NCI-H1694 treated with DMSO at 0.1 percent for 48 hours (cell line): ENCODE data around the gene AFAP1.

Experiments
- DNase-seq: peaks from one replicate; lab custom pipeline; 2025; lab: John Stamatoyannopoulos, UW

Gene AFAP1

GRCh38 chr4:7820031-7820818, 119.4 kb downstream of the AFAP1 start:
- DNase-seq, result no peak

- DNase-seq, result no peak
Observed at GRCh38 chr4:7819446-7819845, 120.2 kb downstream of the AFAP1 start.

GRCh38 chr4:7818399-7818911, 121.2 kb downstream of the AFAP1 start:
- DNase-seq, result peak; percentile 88

GRCh38 chr4:7817877-7818398, 121.7 kb downstream of the AFAP1 start:
- no peak for DNase-seq

DNA sequence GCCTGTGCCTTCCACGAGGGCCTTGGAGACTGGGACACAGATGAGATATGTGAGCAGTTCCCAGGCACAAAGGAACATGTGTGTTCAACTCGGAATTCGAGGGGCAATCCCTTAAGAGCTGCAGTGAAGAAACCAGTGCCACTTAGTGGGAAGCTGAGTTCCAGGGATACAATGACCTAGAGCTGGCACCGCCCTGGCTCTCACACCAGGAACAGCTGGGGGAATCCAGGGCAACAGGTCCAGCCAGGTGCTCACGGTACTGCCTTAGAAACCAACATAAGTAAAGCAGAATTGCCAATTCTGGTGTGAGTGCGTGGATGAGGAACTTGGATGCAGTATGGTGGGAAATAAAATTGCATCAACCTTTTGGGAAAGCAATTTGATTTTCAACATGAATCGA, 122.9 kb downstream of the AFAP1 start:
- no peak for DNase-seq

- DNase-seq, result no peak
Observed at GRCh38 chr4:7815981-7816380, 123.7 kb downstream of the AFAP1 start.

- peak; percentile 9 for DNase-seq
Observed at GRCh38 chr4:7815562-7815961, 124.1 kb downstream of the AFAP1 start.

GRCh38 chr4:7814451-7814850, 125.2 kb downstream of the AFAP1 start:
- DNase-seq, result no peak

- no peak for DNase-seq
Observed at GRCh38 chr4:7813674-7814073, 126.0 kb downstream of the AFAP1 start.

- DNase-seq, result no peak
Observed at GRCh38 chr4:7812921-7813320, 126.7 kb downstream of the AFAP1 start.

GRCh38 chr4:7812231-7812857, 127.3 kb downstream of the AFAP1 start:
- no peak for DNase-seq

DNA sequence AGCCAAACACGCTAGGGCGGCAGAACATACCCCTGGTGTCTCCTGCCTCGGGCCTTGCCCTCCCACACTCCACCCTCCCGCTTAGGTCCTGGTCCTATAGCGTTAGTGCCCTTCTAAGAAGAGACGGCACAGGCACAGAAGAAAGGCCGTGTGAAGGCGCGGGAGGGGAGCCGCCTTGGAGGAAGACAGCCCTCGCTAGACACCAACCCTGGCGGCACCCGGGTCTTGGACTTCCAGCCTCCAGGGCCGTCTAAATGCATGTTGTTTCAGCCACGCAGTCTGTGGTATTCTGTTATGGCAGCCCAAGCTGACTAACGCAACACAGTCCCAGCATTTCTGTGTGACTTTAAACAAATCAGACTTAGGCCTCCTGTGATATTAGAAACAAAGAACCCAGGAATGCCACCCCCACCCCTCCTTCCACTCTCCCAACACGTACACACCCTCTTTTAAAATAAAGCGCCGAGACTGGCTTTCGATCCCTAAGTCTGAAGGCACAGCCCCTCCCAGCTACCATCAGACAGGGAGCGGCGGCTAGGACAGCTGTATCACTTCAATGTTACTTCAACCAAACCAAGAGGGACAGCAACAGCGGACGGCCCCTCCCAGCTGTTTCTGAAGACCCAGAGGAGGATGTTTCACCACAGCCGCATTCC, 128.0 kb downstream of the AFAP1 start:
- DNase-seq, result no peak

DNA sequence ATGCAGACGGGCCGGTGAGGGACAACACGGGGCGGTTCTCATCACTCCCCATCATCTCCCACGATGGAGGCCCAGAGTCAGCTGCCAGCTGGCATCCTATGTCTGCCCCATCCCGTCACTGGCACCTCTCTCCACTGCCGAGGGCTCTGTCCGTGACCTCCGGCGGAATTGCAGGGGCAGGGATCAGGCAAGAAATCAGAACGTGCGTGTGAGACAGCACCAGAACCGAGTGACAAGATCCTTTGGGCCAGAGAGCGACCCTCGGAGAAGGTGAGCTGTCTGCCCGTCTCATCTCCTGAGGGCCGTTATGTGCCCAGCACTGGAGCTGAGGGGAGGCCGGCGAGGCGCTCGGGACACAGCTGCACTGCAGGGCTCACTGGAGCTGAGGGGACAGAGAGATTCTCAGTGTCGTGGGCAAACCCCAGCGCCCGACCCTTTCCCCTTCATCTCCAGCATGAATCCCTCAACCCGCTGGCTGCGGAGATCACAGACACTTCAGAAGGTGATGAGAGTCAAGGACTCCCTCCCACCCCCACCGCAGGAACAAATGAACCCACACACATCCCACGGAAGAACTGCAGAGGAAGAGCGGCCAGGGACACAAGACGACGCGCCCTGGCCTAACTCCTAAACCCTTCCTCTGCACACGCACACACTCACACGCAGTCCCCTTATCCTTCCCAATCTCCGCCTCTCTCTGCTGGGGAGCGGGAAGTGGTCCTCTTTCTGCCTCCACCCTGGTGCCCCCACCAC, 128.7 kb downstream of the AFAP1 start:
- DNase-seq, result no peak

- no peak for DNase-seq
Observed at GRCh38 chr4:7808752-7809151, 130.9 kb downstream of the AFAP1 start.

DNA sequence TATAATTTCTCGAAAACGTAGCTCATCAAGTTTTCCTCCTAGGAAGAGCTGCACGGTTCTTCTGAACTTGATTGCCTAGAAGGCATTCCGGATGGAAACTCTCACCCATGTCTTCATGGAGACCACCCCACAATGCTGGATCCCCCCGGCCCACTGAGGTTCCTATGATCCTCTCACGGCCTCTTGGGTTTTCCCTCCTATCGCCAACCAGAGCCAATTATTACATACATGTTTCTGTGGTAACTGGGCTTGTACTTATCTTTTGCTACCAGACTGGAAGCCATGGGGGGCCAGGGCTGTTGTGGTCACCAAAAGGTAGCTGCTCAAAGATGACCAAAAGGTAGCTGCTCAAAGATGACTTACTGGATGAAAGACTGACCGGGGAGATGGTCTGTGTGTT, 131.5 kb downstream of the AFAP1 start:
- DNase-seq, result no peak

DNA sequence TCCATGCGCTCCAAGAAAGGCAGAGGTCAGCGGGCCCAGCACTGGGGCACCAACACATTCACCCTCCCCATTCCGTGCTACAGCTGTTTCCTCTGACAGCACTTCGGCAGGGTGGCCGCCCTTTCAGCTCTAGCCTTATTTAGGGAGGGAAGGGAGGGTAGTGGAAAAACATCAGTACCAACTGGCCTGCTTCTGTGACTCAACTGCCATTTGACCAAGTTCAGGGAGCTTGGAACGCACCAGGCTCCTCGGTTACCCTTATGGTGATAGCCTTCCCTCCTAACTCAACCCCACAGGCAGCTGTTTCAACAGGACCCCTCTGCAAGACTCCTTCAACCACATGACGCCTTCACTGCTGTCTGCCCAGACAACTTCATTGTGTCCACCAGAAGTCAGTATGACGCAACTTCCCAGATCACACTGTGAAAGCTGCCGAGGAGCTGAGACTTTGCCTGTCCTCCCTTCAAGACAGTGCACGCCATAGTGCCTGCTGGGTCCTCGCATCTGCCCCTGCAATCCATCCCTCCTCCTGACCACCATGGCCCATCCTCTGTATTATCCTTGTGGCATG, 132.2 kb downstream of the AFAP1 start:
- no peak for DNase-seq

DNA sequence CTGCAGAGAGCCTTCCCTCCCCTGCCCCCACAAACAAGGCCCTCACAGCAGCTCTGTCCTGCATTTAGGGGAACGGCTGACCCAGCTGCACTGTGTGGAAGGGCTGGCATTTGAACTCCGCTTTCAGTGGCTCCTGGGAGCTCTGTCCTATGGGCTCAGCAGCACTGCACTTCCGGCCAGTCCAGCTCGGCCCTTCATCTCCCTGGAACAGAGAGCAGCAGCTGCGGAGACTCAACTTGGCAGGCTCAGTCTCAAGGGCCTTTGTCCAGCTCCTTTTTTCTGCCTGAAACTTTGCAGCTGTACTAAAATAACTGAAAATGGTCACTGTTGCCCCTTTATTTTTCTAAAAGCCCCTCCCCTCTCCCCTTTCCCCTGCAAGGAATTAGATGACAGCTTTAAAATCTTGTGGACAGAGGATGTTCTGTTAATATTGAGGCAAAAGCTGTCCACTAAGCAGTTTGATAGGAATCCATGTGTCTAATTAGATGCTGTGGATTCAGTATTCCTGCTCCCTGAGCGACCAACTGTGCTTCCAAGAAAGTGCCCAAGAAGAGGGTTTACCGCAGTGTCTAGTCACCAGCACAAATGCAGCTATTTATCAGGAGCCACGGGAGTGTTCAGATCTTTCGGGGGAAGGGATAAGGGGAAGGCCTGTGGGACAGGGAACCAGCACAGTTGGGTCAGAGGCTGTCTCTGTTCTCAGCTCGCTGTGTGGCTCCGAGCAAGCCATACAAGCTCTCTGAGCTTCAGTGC, 133.1 kb downstream of the AFAP1 start:
- DNase-seq, result no peak

DNA sequence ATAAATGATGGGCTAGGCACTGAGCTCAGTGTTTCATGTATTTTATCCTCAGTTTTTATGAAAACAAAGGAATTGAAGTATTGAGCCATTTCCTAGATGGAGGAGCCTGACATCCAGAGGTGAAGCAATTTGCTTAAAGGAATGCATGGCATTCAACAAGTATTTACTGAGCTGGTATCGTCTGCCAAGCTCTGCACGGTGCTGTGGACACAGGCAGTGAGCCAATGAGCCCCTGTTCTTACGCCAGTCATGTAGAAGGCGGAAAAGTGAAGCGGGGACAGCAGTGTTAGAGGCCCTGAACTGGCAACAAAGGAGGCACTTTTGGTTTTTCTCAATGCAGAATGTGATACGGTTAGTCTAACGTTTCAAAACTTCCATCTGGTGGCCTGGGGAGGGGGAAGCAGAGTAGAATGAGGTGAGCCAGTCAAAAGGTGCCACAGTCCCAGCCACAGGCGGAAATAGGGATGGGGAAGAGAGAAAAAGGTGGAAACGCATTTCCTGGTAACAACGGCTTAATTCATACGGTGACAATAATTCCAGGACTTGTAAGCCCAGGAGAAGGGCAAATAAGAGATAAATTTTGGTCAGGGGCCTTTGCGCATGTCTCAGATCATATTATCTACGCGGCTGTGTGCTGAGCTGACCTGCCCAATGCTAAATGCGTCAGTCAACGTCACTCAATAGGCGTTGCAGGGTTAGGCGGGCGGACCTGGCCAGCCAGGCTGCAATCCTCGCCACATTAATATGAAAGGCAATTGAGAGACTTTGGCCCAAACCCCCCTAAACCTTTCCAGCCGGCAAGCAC, 133.9 kb downstream of the AFAP1 start:
- DNase-seq, result no peak

DNA sequence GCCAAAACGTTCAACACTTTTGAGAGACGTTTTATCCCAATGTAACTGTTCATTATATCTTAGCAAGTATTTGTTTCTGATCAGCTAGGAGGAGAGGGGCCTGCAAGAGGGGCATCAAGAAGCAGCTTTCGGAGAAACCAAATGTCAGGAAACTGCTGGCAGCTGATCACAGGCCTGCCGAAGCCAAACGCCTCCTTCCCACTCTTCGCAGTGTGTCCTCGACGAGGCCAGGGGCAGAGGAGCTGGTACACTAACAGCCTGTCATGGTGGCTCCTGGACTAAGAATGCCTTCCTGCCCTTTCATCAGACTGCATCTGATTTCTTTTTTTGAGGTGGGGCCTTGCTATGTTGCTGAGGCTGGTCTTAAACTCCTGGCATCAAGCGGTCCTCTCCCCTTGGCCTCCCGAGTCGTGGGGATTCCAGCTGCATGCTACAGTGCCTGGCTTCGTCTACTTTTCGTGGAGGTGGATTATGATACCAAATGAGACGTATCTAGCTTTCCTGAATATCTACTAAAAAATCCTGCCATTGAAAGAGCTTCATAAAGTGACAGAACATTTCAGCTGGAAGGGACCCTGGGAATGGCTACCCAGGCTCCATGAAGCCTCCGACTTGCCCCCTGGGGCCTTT, 134.8 kb downstream of the AFAP1 start:
- DNase-seq, result no peak
